ENCODE measurements around the gene CNMD. TPM values are rescaled to one million over a fixed set of nuclear protein-coding genes. Genes with fewer than 3 reads are reported as not detected.
A peak's percentile ranks its signal among the peaks of the same experiment; 100 is the strongest.

Gene CNMD
- total and polyA plus RNA-seq, 2 of the 4 experiments (the other 2 are of a cell fraction), result not detected

- Histone ChIP-seq H3K79me1 (ENCODE audit: low read depth in 1 of 2, low read length in 2 of 2) (no peaks in the 10 kb centered on the region), H2BK120ac (ENCODE audit: low read depth, low read length) (no peak overlapping the region), H3K27ac (ENCODE audit: insufficient read depth, low read length) (no peak overlapping the region), H3K4me3 (ENCODE audit: insufficient read depth, low read depth, low read length) (no peak overlapping the region), H3K18ac (ENCODE audit: low read depth, low read length) (no peak overlapping the region), H2BK15ac (ENCODE audit: low read depth, low read length) (no peak overlapping the region), H4K8ac (ENCODE audit: low read depth in 2 of 2, low read length in 2 of 2) (no peak overlapping the region), H3K9me1 (ENCODE audit: insufficient read depth, low read length) (no peaks in the 10 kb centered on the region), H2AK9ac (replicated peaks; ENCODE audit: low read depth, low read length, poor library complexity) (no peak overlapping the region), H4K91ac (ENCODE audit: insufficient read depth, low read depth, low read length) (no peak overlapping the region), H3K4me1 (ENCODE audit: control insufficient read depth, insufficient read depth, low read length) (no peaks in the 10 kb centered on the region), H3K36me3 (ENCODE audit: control insufficient read depth, insufficient read depth, low read length) (peaks cover 7% of the 10 kb centered on the region; the same call in 1 of the 2 replicates), H2BK20ac (ENCODE audit: low read depth, low read length) (no peak overlapping the region), H4K20me1 (ENCODE audit: insufficient read depth, low read length) (no peaks in the 10 kb centered on the region), H2AK5ac (ENCODE audit: low read depth, low read length) (no peak overlapping the region), H3K9me3 (ENCODE audit: control insufficient read depth, insufficient read depth, low read length) (no peaks in the 10 kb centered on the region), H3K56ac (ENCODE audit: extremely low read depth, insufficient read depth, low read length) (no peak overlapping the region), H4K5ac (ENCODE audit: low read depth, low read length) (no peak overlapping the region), H3K14ac (replicated peaks; ENCODE audit: low read depth, low read length) (no peak overlapping the region), H2AFZ (replicated peaks; ENCODE audit: low read length, poor library complexity) (no peak overlapping the region), H3K4ac (ENCODE audit: low read depth, low read length) (no peak overlapping the region), H3K27me3 (ENCODE audit: control insufficient read depth, insufficient read depth, low read length) (no peaks in the 10 kb centered on the region), H3K23ac (ENCODE audit: low read depth, low read length) (no peak overlapping the region), H3K9ac (ENCODE audit: low read depth, low read length) (no peak overlapping the region), H2BK5ac (ENCODE audit: low read depth, low read length, poor library complexity, severe bottlenecking) (no peak overlapping the region), H3K4me2 (ENCODE audit: low read depth, low read length) (no peak overlapping the region)
- ChIA-PET POLR2A (ENCODE audit: unreplicated experiment) (no interaction called here), CTCF (interaction anchor here (1.8 kb wide), 1 partner anchor 43 kb away, joined by 4 read pairs; the partner anchor contains the start of gene SUGT1)
- ATAC-seq (ENCODE audit: low read depth) (peak; percentile 65), DNase-seq (peak; percentile 67)
- in situ Hi-C loops (cut with MboI; ENCODE audit: low sequenced_read_pairs) (no loop called here), intact Hi-C loops (cut with micrococcal nuclease) (no loop called here), dilution Hi-C loops (cut with HindIII; ENCODE audit: low sequenced_read_pairs, unreplicated experiment) (no loop called here)
- BruUV-seq (replicated peaks), result no TSS peak
- peak; percentile 61; the same call in 1 of the 2 replicates for TF ChIP-seq CEBPB (IDR thresholded peaks at IDR 0.05; ENCODE audit: low read depth, low read length)
- 0 out of 2 replicates have a peak, but pooled peaks have one; percentile 29 for TF ChIP-seq BHLHE40 (IDR thresholded peaks at IDR 0.05; ENCODE audit: low read depth, low read length)
- no peak for TF ChIP-seq POLR2A (IDR thresholded peaks at IDR 0.05; ENCODE audit: low read depth, low read length)
- no peak for TF ChIP-seq ELK1 (IDR thresholded peaks at IDR 0.05; ENCODE audit: borderline replicate concordance, low read depth, low read length)
- TF ChIP-seq SMC3 (IDR thresholded peaks at IDR 0.05; ENCODE audit: low read depth, low read length), result no peak
- WGBS, 2 experiments (ENCODE audit: extremely low coverage in 2 of 2, insufficient read length in 1 of 2), result 80% methylated on average over 1 of the region's 3 CpGs; no CpG with 5 or more reads in 1 of the 2 experiments
Observed at GRCh38 chr13:52695856-52696255, 43.8 kb downstream of the CNMD start.
